Caco-2 (cell line): ENCODE results near the gene CTXND1. TPM values are rescaled to one million over a fixed set of nuclear protein-coding genes. Genes with fewer than 3 reads are reported as not detected.

Source experiments
- BruUV-seq: library from RNA; stranded (reverse); fragments of 400-500 nt; replicated peaks from 2 replicates; lab custom pipeline; 2021; lab: Mats Ljungman, UMichigan
- CTCF ChIA-PET: fragments of 300-600 bp; sonication (Branson Sonifier 250); formaldehyde crosslinking; loops from one replicate; lab custom pipeline; 2022; ENCODE audit warnings: antibody characterized with exemption; lab: Charles Lee
- POLR2A ChIA-PET: fragments of 300-600 bp; sonication (Branson Sonifier 250); formaldehyde crosslinking; loops from one replicate; lab custom pipeline; 2022; ENCODE audit warnings: antibody characterized with exemption; lab: Charles Lee
- DNase-seq, 2 experiments: peaks; one replicate each; pipeline versions ENCODE4 v3.0.0 to v3.0.0-alpha.2; 2020 to 2022
- H3K27me3 ChIP-seq: replicated peaks from 2 replicates; pipeline ENCODE4 v1.6.0; 2011; ENCODE audit warnings: low read length; ENCODE audit not compliant: control insufficient read depth, insufficient read depth
- H3K36me3 ChIP-seq: 2 replicates; pipeline ENCODE4 v1.5.1; 2011; ENCODE audit warnings: low read length; ENCODE audit not compliant: control insufficient read depth, insufficient read depth
- H3K4me1 ChIP-seq: fragments of 250-450 bp; sonication (Bioruptor Pico); 2 replicates; pipeline ENCODE4 v1.5.1; 2020; ENCODE audit warnings: mild to moderate bottlenecking
- H3K4me3 ChIP-seq: 2 replicates; pipeline ENCODE4 v1.5.1; 2011; ENCODE audit warnings: low read depth, mild to moderate bottlenecking, control low read depth, low read length
- H3K9me3 ChIP-seq: fragments of 250-450 bp; sonication (Bioruptor Pico); 2 replicates; pipeline ENCODE4 v1.5.1; 2020; ENCODE audit warnings: mild to moderate bottlenecking, moderate library complexity
- H3K27ac Mint-ChIP-seq: one replicate; pipeline ENCODE4 v1.8.0; 2022; ENCODE audit warnings: mixed read lengths; ENCODE audit not compliant: unreplicated experiment
- H3K27me3 Mint-ChIP-seq: one replicate; pipeline ENCODE4 v1.8.0; 2022; ENCODE audit warnings: mixed read lengths; ENCODE audit not compliant: insufficient read depth, unreplicated experiment
- H3K36me3 Mint-ChIP-seq: one replicate; pipeline ENCODE4 v1.8.0; 2022; ENCODE audit warnings: mild to moderate bottlenecking, mixed read lengths; ENCODE audit not compliant: insufficient read depth, unreplicated experiment
- H3K4me1 Mint-ChIP-seq: one replicate; pipeline ENCODE4 v1.8.0; 2022; ENCODE audit warnings: low read depth, mixed read lengths; ENCODE audit not compliant: unreplicated experiment
- H3K4me3 Mint-ChIP-seq: one replicate; pipeline ENCODE4 v1.8.0; 2022; ENCODE audit warnings: mild to moderate bottlenecking, moderate library complexity, mixed read lengths; ENCODE audit not compliant: unreplicated experiment
- H3K9me3 Mint-ChIP-seq: one replicate; pipeline ENCODE4 v1.8.0; 2022; ENCODE audit warnings: mixed read lengths; ENCODE audit not compliant: unreplicated experiment
- CTCF ChIP-seq, 2 experiments: fragments of 200-600 bp in 1 of 2; IDR thresholded peaks; 1 replicate in 1 of 2; 2 replicates in 1 of 2; pipeline versions ENCODE4 v1.5.1 to v1.8.0; 2011 to 2022; ENCODE audit warnings: antibody characterized with exemption in 1 of 2, control low read depth in 1 of 2, inconsistent platforms in 1 of 2, low read depth in 1 of 2, low read length in 1 of 2, mild to moderate bottlenecking in 1 of 2, moderate library complexity in 1 of 2; ENCODE audit not compliant: insufficient read depth in 1 of 2, severe bottlenecking in 1 of 2, unreplicated experiment in 1 of 2
- intact Hi-C: fragments of 100-400 bp; cut with micrococcal nuclease; formaldehyde crosslinking; loops from one replicate; pipeline ENCODE4 v1.10.0; 2022; ENCODE audit not compliant: unreplicated experiment
- total RNA-seq: library from RNA; stranded (reverse); gene quantifications from 2 replicates; pipeline ENCODE4 v1.2.3, GENCODE V29; 2022

The CTXND1 gene
- total RNA-seq, 1 experiment from 2014 or later, result 0.05 TPM

GRCh38 chr15:80168421-80168820, 83.6 kb downstream of the CTXND1 start:
- no peaks in the 10 kb centered on the region for H3K27me3 ChIP-seq
- Mint-ChIP-seq H3K4me1 (no peaks in the 10 kb centered on the region), H3K4me3 (no peak overlapping the region), H3K27ac (no peak overlapping the region), H3K27me3 (no peaks in the 10 kb centered on the region), H3K36me3 (no peaks in the 10 kb centered on the region), H3K9me3 (no peaks in the 10 kb centered on the region)
- ChIA-PET CTCF (interaction anchor here (0.9 kb wide), 1 partner anchor 176 kb away, joined by 3 read pairs; no protein-coding TSS in a partner anchor), POLR2A (no interaction called here)
- no peak for DNase-seq
- no peak for TF ChIP-seq CTCF (IDR thresholded peaks at IDR 0.05; ENCODE audit: insufficient read depth in 1 of 2, low read depth in 1 of 2, low read length in 1 of 2, severe bottlenecking in 1 of 2, unreplicated experiment in 1 of 2)
- H3K4me3 ChIP-seq, result no peak overlapping the region
- no peaks in the 10 kb centered on the region for H3K4me1 ChIP-seq
- no peaks in the 10 kb centered on the region for H3K36me3 ChIP-seq
- no peaks in the 10 kb centered on the region for H3K9me3 ChIP-seq
- intact Hi-C loops, result no loop called here
- BruUV-seq, result no TSS peak

GRCh38 chr15:80167936-80168335, 84.1 kb downstream of the CTXND1 start:
- ChIA-PET POLR2A (no interaction called here), CTCF (interaction anchor here (0.9 kb wide), 1 partner anchor 176 kb away, joined by 3 read pairs; no protein-coding TSS in a partner anchor)
- H3K36me3 ChIP-seq, result no peaks in the 10 kb centered on the region
- H3K27me3 ChIP-seq, result no peaks in the 10 kb centered on the region
- Mint-ChIP-seq H3K27ac (no peak overlapping the region), H3K4me1 (no peaks in the 10 kb centered on the region), H3K36me3 (no peaks in the 10 kb centered on the region), H3K27me3 (no peaks in the 10 kb centered on the region), H3K9me3 (no peaks in the 10 kb centered on the region), H3K4me3 (no peak overlapping the region)
- no peak overlapping the region for H3K4me3 ChIP-seq
- BruUV-seq, result no TSS peak
- DNase-seq, result no peak
- TF ChIP-seq CTCF (IDR thresholded peaks at IDR 0.05; ENCODE audit: insufficient read depth in 1 of 2, low read depth in 1 of 2, low read length in 1 of 2, severe bottlenecking in 1 of 2, unreplicated experiment in 1 of 2), result no peak
- intact Hi-C loops, result no loop called here
- H3K4me1 ChIP-seq, result no peaks in the 10 kb centered on the region
- H3K9me3 ChIP-seq, result no peaks in the 10 kb centered on the region

- no TSS peak for BruUV-seq
- H3K9me3 ChIP-seq, result no peaks in the 10 kb centered on the region
- H3K4me3 ChIP-seq, result no peak overlapping the region
- Mint-ChIP-seq H3K9me3 (no peaks in the 10 kb centered on the region), H3K27ac (no peak overlapping the region), H3K27me3 (no peaks in the 10 kb centered on the region), H3K36me3 (no peaks in the 10 kb centered on the region), H3K4me1 (no peaks in the 10 kb centered on the region), H3K4me3 (no peak overlapping the region)
- H3K36me3 ChIP-seq, result peaks cover 1% of the 10 kb centered on the region; the same call in 1 of the 2 replicates
- no peak for DNase-seq
- TF ChIP-seq CTCF (IDR thresholded peaks at IDR 0.05; ENCODE audit: insufficient read depth in 1 of 2, low read depth in 1 of 2, low read length in 1 of 2, severe bottlenecking in 1 of 2, unreplicated experiment in 1 of 2), result no peak
- intact Hi-C loops, result no loop called here
- no peaks in the 10 kb centered on the region for H3K27me3 ChIP-seq
- POLR2A ChIA-PET, result no interaction called here
- H3K4me1 ChIP-seq, result no peaks in the 10 kb centered on the region
- CTCF ChIA-PET, result no interaction called here
Observed at GRCh38 chr15:80163897-80164296, 88.1 kb downstream of the CTXND1 start.
